PC-3 (cell line): ENCODE data around the gene RHBDD2.

ENCODE experiments used
- CTCF ChIP-seq: fragments of 300-600 bp; sonication (generic); conservative IDR thresholded peaks from 2 replicates; pipeline ENCODE4 v1.5.1; 2017; ENCODE audit warnings: antibody characterized with exemption, low read depth, mild to moderate bottlenecking, low read length
- EZH2 ChIP-seq: fragments of 300-600 bp; sonication (generic); IDR thresholded peaks from one replicate; pipeline ENCODE4 v1.6.1; 2017; ENCODE audit warnings: antibody characterized with exemption, mild to moderate bottlenecking, low read length; ENCODE audit not compliant: unreplicated experiment

GRCh38 chr7:75880242-75880641 lies 1.4 kb downstream of the RHBDD2 start:
- no peak for TF ChIP-seq CTCF
- TF ChIP-seq EZH2 = no peak
